T-helper 1 cell (primary cell): ENCODE data around the gene GJC3.
A peak's percentile ranks its signal among the peaks of the same experiment; 100 is the strongest.
"Not testable (repeated sequence)": the region's sequence is repeated elsewhere in the genome, so short reads cannot be mapped to it uniquely, and the experiment has no call there.

Experiments used
- DNase-seq, 5 donors: peaks; one replicate each; pipeline ENCODE4 v3.0.0-alpha.2; 2012 to 2020
- total RNA-seq, 4 donors: gene quantifications; one replicate each; lab custom pipeline; 2026; lab: John Stamatoyannopoulos, UW

The GJC3 gene
- total RNA-seq: 0 reads per million in 4 donors

- peak in 4 of 5 donors; percentile 15 to 55 (median 22) for DNase-seq
These were observed at the start of gene GJC3 for GRCh38 chr7:99928994-99929729. Gene GJC3, minus strand, starts transcription at chr7:99929620. Its CDS starts 0 bp downstream, at chr7:99929620.

GRCh38 chr7:99976626-99977025 is 47.2 kb upstream of the GJC3 start:
- DNase-seq: no peak

- DNase-seq: no peak
These were observed 46.5 kb upstream of the GJC3 start, which contains the start of gene AZGP1 for GRCh38 chr7:99975782-99976521. Gene AZGP1, minus strand, starts transcription at chr7:99976031. Its CDS starts 11 bp downstream, at chr7:99976020.

- no peak for DNase-seq
These were observed 45.3 kb upstream of the GJC3 start for GRCh38 chr7:99974681-99975080.

- DNase-seq: not testable (repeated sequence)
These were observed 44.4 kb upstream of the GJC3 start for GRCh38 chr7:99973817-99974216.

GRCh38 chr7:99971242-99971641 is 41.8 kb upstream of the GJC3 start:
- no peak for DNase-seq

GRCh38 chr7:99969813-99970212 is 40.4 kb upstream of the GJC3 start:
- not testable (repeated sequence) for DNase-seq

- DNase-seq: no peak
These were observed 39.9 kb upstream of the GJC3 start for GRCh38 chr7:99969298-99969697.

- DNase-seq: no peak
These were observed 29.3 kb upstream of the GJC3 start for GRCh38 chr7:99958564-99959227.

- DNase-seq: no peak
These were observed 25.8 kb upstream of the GJC3 start for GRCh38 chr7:99955247-99955646.

GRCh38 chr7:99954643-99955042 is 25.2 kb upstream of the GJC3 start:
- DNase-seq: not testable (repeated sequence)

GRCh38 chr7:99953649-99954048 is 24.2 kb upstream of the GJC3 start:
- DNase-seq: peak in 1 of 5 donors; percentile 51

- DNase-seq: not testable (repeated sequence)
These were observed 23.2 kb upstream of the GJC3 start for GRCh38 chr7:99952649-99953048.

- not testable (repeated sequence) for DNase-seq
These were observed 21.4 kb upstream of the GJC3 start for GRCh38 chr7:99950819-99951218.

GRCh38 chr7:99949645-99950228 is 20.3 kb upstream of the GJC3 start:
- no peak for DNase-seq

GRCh38 chr7:99947608-99948007 is 18.2 kb upstream of the GJC3 start:
- DNase-seq: no peak

GRCh38 chr7:99944497-99945070 is 15.2 kb upstream of the GJC3 start:
- DNase-seq: no peak

- DNase-seq: no peak
These were observed 14.4 kb upstream of the GJC3 start for GRCh38 chr7:99943641-99944496.

GRCh38 chr7:99938296-99938695 is 8.9 kb upstream of the GJC3 start:
- DNase-seq: no peak

- DNase-seq: not testable (repeated sequence)
These were observed 5.6 kb upstream of the GJC3 start for GRCh38 chr7:99935009-99935408.

GRCh38 chr7:99930376-99930775 is 956 bp upstream of the GJC3 start:
- DNase-seq: no peak

- DNase-seq: no peak
These were observed 272 bp upstream of the GJC3 start for GRCh38 chr7:99929730-99930053.
